Trophoblast cell (in vitro differentiated cells and primary cell): ENCODE data around the gene SLC22A14.
"Not testable (repeated sequence)": the region's sequence is repeated elsewhere in the genome, so short reads cannot be mapped to it uniquely, and the experiment has no call there.

Experiments
- DNase-seq, 2 donors: peaks; one replicate each; pipeline ENCODE4 v3.0.0-alpha.2; 2016
- H2AFZ ChIP-seq: 2 replicates; pipeline ENCODE4 v1.6.1; 2013; ENCODE audit warnings: low read length, moderate library complexity, mild to moderate bottlenecking; ENCODE audit not compliant: insufficient read depth, poor library complexity
- H2AK5ac ChIP-seq: 2 replicates; pipeline ENCODE4 v1.6.1; 2013; ENCODE audit warnings: mild to moderate bottlenecking, low read length
- H2BK120ac ChIP-seq: 2 replicates; pipeline ENCODE4 v1.6.1; 2013; ENCODE audit warnings: low read length, mild to moderate bottlenecking, moderate library complexity; ENCODE audit not compliant: insufficient read depth, poor library complexity
- H2BK12ac ChIP-seq: 2 replicates; pipeline ENCODE4 v1.6.1; 2013; ENCODE audit warnings: mild to moderate bottlenecking, low read length, moderate library complexity
- H2BK5ac ChIP-seq: 2 replicates; pipeline ENCODE4 v1.6.1; 2013; ENCODE audit warnings: low read length, low read depth, moderate library complexity, mild to moderate bottlenecking; ENCODE audit not compliant: poor library complexity
- H3K14ac ChIP-seq: 2 replicates; pipeline ENCODE4 v1.6.1; 2013; ENCODE audit warnings: mild to moderate bottlenecking, low read length
- H3K18ac ChIP-seq: 2 replicates; pipeline ENCODE4 v1.6.1; 2013; ENCODE audit warnings: mild to moderate bottlenecking, low read length
- H3K23ac ChIP-seq: 2 replicates; pipeline ENCODE4 v1.6.1; 2013; ENCODE audit warnings: low read length
- H3K27ac ChIP-seq: 2 replicates; pipeline ENCODE4 v1.5.1; 2013; ENCODE audit warnings: low read depth, mild to moderate bottlenecking, inconsistent platforms, low read length, moderate library complexity
- H3K27me3 ChIP-seq: 2 replicates; pipeline ENCODE4 v1.6.1; 2013; ENCODE audit warnings: inconsistent platforms, mild to moderate bottlenecking, low read length, moderate library complexity; ENCODE audit not compliant: insufficient read depth
- H3K36me3 ChIP-seq, 2 experiments: 1 replicate in 1 of 2; 2 replicates in 1 of 2; pipeline ENCODE4 v1.6.1; 2013; ENCODE audit warnings: low read length in 2 of 2, mild to moderate bottlenecking in 2 of 2, moderate library complexity in 1 of 2; ENCODE audit not compliant: insufficient read depth in 2 of 2, control insufficient read depth in 1 of 2
- H3K4ac ChIP-seq: 2 replicates; pipeline ENCODE4 v1.6.1; 2013; ENCODE audit warnings: low read depth, mild to moderate bottlenecking, low read length, moderate library complexity
- H3K4me1 ChIP-seq, 2 experiments: 1 replicate in 1 of 2; 2 replicates in 1 of 2; pipeline ENCODE4 v1.6.1; 2013; ENCODE audit warnings: low read length in 2 of 2, mild to moderate bottlenecking in 2 of 2, moderate library complexity in 1 of 2; ENCODE audit not compliant: insufficient read depth in 2 of 2, control insufficient read depth in 1 of 2
- H3K4me2 ChIP-seq: 2 replicates; pipeline ENCODE4 v1.6.1; 2013; ENCODE audit warnings: inconsistent platforms, mild to moderate bottlenecking, low read length, moderate library complexity
- H3K4me3 ChIP-seq: 2 replicates; pipeline ENCODE4 v1.5.1; 2013; ENCODE audit warnings: mild to moderate bottlenecking, low read depth, low read length, inconsistent platforms
- H3K79me1 ChIP-seq: one replicate; pipeline ENCODE4 v1.6.1; 2013; ENCODE audit warnings: low read length
- H3K79me2 ChIP-seq: 2 replicates; pipeline ENCODE4 v1.6.1; 2013; ENCODE audit warnings: low read length, mild to moderate bottlenecking; ENCODE audit not compliant: control insufficient read depth, insufficient read depth, poor library complexity
- H3K9ac ChIP-seq: 2 replicates; pipeline ENCODE4 v1.6.1; 2013; ENCODE audit warnings: mild to moderate bottlenecking, low read length
- H3K9me3 ChIP-seq: 2 replicates; pipeline ENCODE4 v1.6.1; 2013; ENCODE audit warnings: low read depth, mild to moderate bottlenecking, control low read depth, inconsistent platforms, low read length; ENCODE audit not compliant: insufficient read depth
- H4K12ac ChIP-seq: 2 replicates; pipeline ENCODE4 v1.6.1; 2013; ENCODE audit warnings: low read depth, mild to moderate bottlenecking, low read length, moderate library complexity
- H4K8ac ChIP-seq: 2 replicates; pipeline ENCODE4 v1.6.1; 2013; ENCODE audit warnings: low read depth, mild to moderate bottlenecking, low read length, moderate library complexity
- H4K91ac ChIP-seq: one replicate; pipeline ENCODE4 v1.6.1; 2013; ENCODE audit warnings: low read depth, mild to moderate bottlenecking, low read length, moderate library complexity
- WGBS: extraction: QIAGEN DNeasy Blood & Tissue Kit; methylation state at CpG from one replicate; pipeline ENCODE4 v1.1.7; 2013; ENCODE audit warnings: missing lambda C conversion rate; ENCODE audit not compliant: insufficient read length, insufficient coverage; ENCODE audit errors: extremely low coverage; 5-methylcytosine and 5-hydroxymethylcytosine counted together

SLC22A14 gene

DNA sequence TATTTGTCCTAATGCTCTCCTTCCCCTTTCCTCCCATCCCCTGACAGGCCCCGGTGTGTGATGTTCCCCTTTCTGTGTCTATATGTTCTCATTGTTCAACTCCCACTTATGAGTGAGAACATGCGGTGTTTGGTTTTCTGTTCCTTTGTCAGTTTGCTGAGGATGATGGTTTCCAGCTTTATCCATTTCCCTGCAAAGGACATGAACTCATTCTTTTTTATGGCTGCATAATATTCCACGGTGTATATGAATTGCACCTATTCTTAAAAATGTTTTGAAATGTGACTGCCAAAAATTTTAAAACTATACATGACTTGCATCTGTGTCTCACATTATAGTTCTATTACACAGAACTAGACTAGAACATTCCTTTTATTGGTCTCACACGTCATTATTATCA, 38.5 kb downstream of the SLC22A14 start:
- H2BK120ac ChIP-seq, H3K4me3 ChIP-seq, H2BK5ac ChIP-seq, H3K79me2 ChIP-seq, H3K18ac ChIP-seq, H3K36me3 ChIP-seq, H4K8ac ChIP-seq, H3K4me1 ChIP-seq, H3K14ac ChIP-seq, H2BK12ac ChIP-seq, H3K23ac ChIP-seq, H3K4me2 ChIP-seq, H4K91ac ChIP-seq, H3K27me3 ChIP-seq, H4K12ac ChIP-seq, H2AK5ac ChIP-seq, DNase-seq, H3K4ac ChIP-seq, H3K27ac ChIP-seq, H3K9ac ChIP-seq, H2AFZ ChIP-seq, H3K79me1 ChIP-seq, H3K9me3 ChIP-seq: not testable (repeated sequence)
- WGBS, result no CpG with 5 or more reads among the region's 4 CpGs

DNA sequence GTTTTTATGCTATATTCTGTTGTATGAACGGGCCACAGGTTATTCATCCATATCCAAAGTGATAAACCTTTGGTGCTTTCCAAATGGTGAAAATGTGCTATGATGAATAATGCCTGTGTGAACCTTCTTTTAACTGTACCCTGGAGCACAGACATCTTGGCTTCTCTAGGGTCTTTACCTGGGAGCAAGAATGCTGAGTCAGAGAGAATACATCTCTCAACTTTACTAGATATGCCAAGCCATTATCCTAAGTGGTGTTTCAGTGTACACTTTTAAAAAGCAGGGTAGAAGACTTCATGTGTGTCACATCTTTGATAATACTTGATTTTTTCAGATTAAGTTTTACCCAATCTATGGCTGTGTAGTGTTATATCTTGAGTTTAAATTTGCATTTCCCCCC, 41.0 kb downstream of the SLC22A14 start:
- Histone ChIP-seq H3K18ac (no peak overlapping the region), H3K4me2 (no peak overlapping the region), H3K27me3 (no peaks in the 10 kb centered on the region), H3K9ac (no peak overlapping the region), H3K27ac (no peak overlapping the region), H2AFZ (no peak overlapping the region), H3K14ac (no peak overlapping the region), H2BK5ac (no peak overlapping the region), H3K23ac (no peak overlapping the region), H3K79me1 (no peaks in the 10 kb centered on the region), H3K9me3 (peaks cover 7% of the 10 kb centered on the region), H2BK12ac (no peak overlapping the region), H3K4me1 (no peaks in the 10 kb centered on the region), H2AK5ac (no peak overlapping the region), H3K36me3 (no peaks in the 10 kb centered on the region), H4K12ac (no peak overlapping the region), H4K91ac (no peak overlapping the region), H2BK120ac (no peak overlapping the region), H3K79me2 (no peaks in the 10 kb centered on the region), H3K4ac (no peak overlapping the region), H4K8ac (no peak overlapping the region), H3K4me3 (no peak overlapping the region)
- no CpG with 5 or more reads among the region's 1 CpG for WGBS
- no peak for DNase-seq

DNA sequence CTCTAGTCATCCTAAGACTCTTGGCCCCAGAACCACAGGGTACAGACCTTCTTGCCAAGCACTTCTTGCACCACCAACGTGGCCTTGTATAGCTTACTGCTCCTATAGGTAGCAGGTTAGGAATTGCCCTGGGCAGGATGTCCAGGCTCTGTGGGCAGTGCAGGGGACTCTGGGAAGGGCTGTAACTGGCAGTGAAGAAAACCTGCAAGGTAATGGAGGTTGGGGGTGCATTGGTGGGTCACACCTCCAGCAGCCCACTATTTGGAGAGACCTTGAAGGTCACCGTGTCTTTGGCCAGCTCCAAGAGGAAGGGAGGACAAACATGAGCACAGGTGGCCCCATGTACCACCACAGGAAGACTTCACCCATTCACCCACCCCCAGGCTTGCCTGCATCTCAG, 43.2 kb downstream of the SLC22A14 start:
- Histone ChIP-seq H3K4me2 (no peak overlapping the region), H3K14ac (no peak overlapping the region), H3K18ac (no peak overlapping the region), H3K27ac (no peak overlapping the region), H2BK120ac (no peak overlapping the region), H3K9ac (no peak overlapping the region), H4K8ac (no peak overlapping the region), H3K4ac (no peak overlapping the region), H2AFZ (no peak overlapping the region), H4K12ac (no peak overlapping the region), H2AK5ac (no peak overlapping the region), H3K4me3 (no peak overlapping the region), H3K4me1 (no peaks in the 10 kb centered on the region), H2BK12ac (no peak overlapping the region), H3K79me1 (no peaks in the 10 kb centered on the region), H3K36me3 (no peaks in the 10 kb centered on the region), H3K79me2 (no peaks in the 10 kb centered on the region), H3K23ac (no peak overlapping the region), H2BK5ac (no peak overlapping the region), H4K91ac (no peak overlapping the region), H3K27me3 (no peaks in the 10 kb centered on the region), H3K9me3 (peaks cover 11% of the 10 kb centered on the region)
- no CpG with 5 or more reads among the region's 2 CpGs for WGBS
- DNase-seq, result no peak

DNA sequence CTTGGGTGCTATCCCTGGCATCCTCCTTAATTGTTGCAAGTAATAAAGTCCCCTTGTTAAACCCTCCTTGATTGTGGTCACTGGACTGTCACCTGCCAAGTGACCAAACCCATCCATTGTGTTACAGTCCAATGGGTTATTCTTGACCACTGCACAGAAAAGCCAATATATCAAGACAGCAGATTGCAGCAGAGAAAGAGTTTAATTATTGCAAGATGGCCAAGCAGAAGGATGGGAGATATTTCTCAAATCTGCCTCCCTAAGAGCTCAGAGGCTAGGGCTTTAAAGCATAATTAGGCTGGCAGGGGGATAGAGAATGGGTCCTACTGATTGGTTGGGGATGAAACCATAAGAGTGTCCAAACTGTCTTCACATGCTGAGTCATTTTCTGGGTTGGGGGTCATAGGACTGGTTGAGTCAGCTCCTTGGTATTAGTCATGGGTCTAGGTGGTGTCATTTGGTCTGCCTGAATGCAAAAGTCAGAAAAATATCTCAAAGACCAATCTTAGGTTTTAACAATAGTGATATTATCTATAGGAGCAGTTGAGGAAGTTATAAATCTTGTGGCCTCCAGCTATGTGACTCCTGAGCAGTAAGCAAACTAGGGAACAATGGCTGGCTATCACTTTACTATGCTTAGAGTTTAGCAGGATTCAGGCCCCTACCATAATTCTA, 45.4 kb downstream of the SLC22A14 start:
- Histone ChIP-seq H3K27me3 (no peaks in the 10 kb centered on the region), H2BK120ac (no peak overlapping the region), H3K27ac (no peak overlapping the region), H3K79me2 (no peaks in the 10 kb centered on the region), H3K18ac (no peak overlapping the region), H3K9me3 (peaks cover 11% of the 10 kb centered on the region), H2BK12ac (no peak overlapping the region), H3K4me2 (no peak overlapping the region), H3K79me1 (no peaks in the 10 kb centered on the region), H3K23ac (no peak overlapping the region), H4K91ac (no peak overlapping the region), H2AFZ (no peak overlapping the region), H4K12ac (no peak overlapping the region), H2AK5ac (no peak overlapping the region), H3K9ac (no peak overlapping the region), H3K4me3 (no peak overlapping the region), H3K36me3 (no peaks in the 10 kb centered on the region), H3K4ac (no peak overlapping the region), H3K4me1 (no peaks in the 10 kb centered on the region), H2BK5ac (no peak overlapping the region), H3K14ac (no peak overlapping the region), H4K8ac (no peak overlapping the region)
- DNase-seq, result peak; percentile 40 to 74
